Natural killer cell (primary cell): Measurements from ENCODE around the gene CEP72. TPM values are rescaled to one million over a fixed set of nuclear protein-coding genes. Genes with fewer than 3 reads are reported as not detected.

Experiments used
- ATAC-seq, 3 donors: fragments of 150-1000 bp in 2 of 3; fragments of 200-7000 bp in 1 of 3; cut with Tn5 transposase; 1 replicate in 1 of 3; 2 replicates in 2 of 3; pipeline ENCODE4 v1.10.0; 2021; ENCODE audit warnings: mild to moderate bottlenecking in 2 of 3, moderate library complexity in 2 of 3
- DNase-seq, 2 donors: peaks; one replicate each; pipeline versions ENCODE4 v3.0.0 to v3.0.0-alpha.2; 2013 to 2021; ENCODE audit warnings: mixed read lengths in 1 of 2
- H3K27ac ChIP-seq: one replicate; pipeline ENCODE4 v1.5.1; 2013; ENCODE audit warnings: mild to moderate bottlenecking, low read length
- H3K27me3 ChIP-seq: one replicate; pipeline ENCODE4 v1.6.1; 2013; ENCODE audit warnings: low read length; ENCODE audit not compliant: control insufficient read depth, insufficient read depth
- H3K36me3 ChIP-seq: one replicate; pipeline ENCODE4 v1.6.1; 2013; ENCODE audit warnings: low read length; ENCODE audit not compliant: control insufficient read depth, insufficient read depth
- H3K4me1 ChIP-seq: one replicate; pipeline ENCODE4 v1.6.1; 2013; ENCODE audit warnings: low read length; ENCODE audit not compliant: control insufficient read depth, insufficient read depth
- H3K4me3 ChIP-seq: one replicate; pipeline ENCODE4 v1.5.1; 2013; ENCODE audit warnings: low read length
- H3K9me3 ChIP-seq: one replicate; pipeline ENCODE4 v1.6.1; 2013; ENCODE audit warnings: low read length; ENCODE audit not compliant: control insufficient read depth, insufficient read depth
- H3K27ac Mint-ChIP-seq, 2 donors: one replicate each; pipeline ENCODE4 v1.8.0; 2022; ENCODE audit warnings: mild to moderate bottlenecking in 2 of 2, mixed read lengths in 2 of 2, moderate library complexity in 1 of 2
- H3K27me3 Mint-ChIP-seq, 2 donors: one replicate each; pipeline ENCODE4 v1.8.0; 2022; ENCODE audit warnings: low read depth in 2 of 2, mixed read lengths in 2 of 2
- H3K36me3 Mint-ChIP-seq: one replicate; pipeline ENCODE4 v1.8.0; 2022; ENCODE audit warnings: mixed read lengths
- H3K4me1 Mint-ChIP-seq, 2 donors: one replicate each; pipeline ENCODE4 v1.8.0; 2022; ENCODE audit warnings: mixed read lengths in 2 of 2
- H3K4me3 Mint-ChIP-seq: one replicate; pipeline ENCODE4 v1.8.0; 2022; ENCODE audit warnings: mild to moderate bottlenecking, moderate library complexity, mixed read lengths
- H3K9me3 Mint-ChIP-seq, 2 donors: one replicate each; pipeline ENCODE4 v1.8.0; 2022; ENCODE audit warnings: mixed read lengths in 2 of 2
- CTCF ChIP-seq: fragments of 200-600 bp; IDR thresholded peaks from one replicate; pipeline ENCODE4 v1.8.0; 2022; ENCODE audit warnings: antibody characterized with exemption
- WGBS: methylation state at CpG from one replicate; pipeline ENCODE4 v1.1.7; 2013; ENCODE audit warnings: missing lambda C conversion rate; ENCODE audit not compliant: insufficient coverage; 5-methylcytosine and 5-hydroxymethylcytosine counted together
- intact Hi-C: fragments of 100-400 bp; cut with micrococcal nuclease; formaldehyde crosslinking; loops from one replicate; pipeline ENCODE4 v1.14.2; 2022
- total RNA-seq, 4 donors: library from RNA; stranded (reverse); fragments of 120-200 nt in 1 of 4; gene quantifications; one replicate each; pipeline versions ENCODE4 v1.2.3 to v1.2.4, GENCODE V29; 2013 to 2022

Gene CEP72
- total RNA-seq, 3 donors from 2014 or later (not counting 1 experiment from before 2014, with no cell fraction given) = 12.2 to 15.1 (median 12.3) TPM

GRCh38 chr5:638501-639252 is 26.5 kb downstream of the CEP72 start:
- Histone ChIP-seq H3K27me3 (no peaks in the 10 kb centered on the region), H3K27ac (no peak overlapping the region), H3K4me1 (no peaks in the 10 kb centered on the region), H3K4me3 (no peak overlapping the region), H3K9me3 (no peaks in the 10 kb centered on the region), H3K36me3 (peaks cover 29% of the 10 kb centered on the region)
- TF ChIP-seq CTCF = no peak
- H3K36me3 Mint-ChIP-seq = no peaks in the 10 kb centered on the region
- H3K4me1 Mint-ChIP-seq = no peaks in the 10 kb centered on the region
- no peaks in the 10 kb centered on the region for H3K9me3 Mint-ChIP-seq
- WGBS = 95% methylated on average over 29 of the region's 29 CpGs
- no peak for DNase-seq
- H3K27me3 Mint-ChIP-seq = no peaks in the 10 kb centered on the region
- no peak overlapping the region for H3K27ac Mint-ChIP-seq
- no peak for ATAC-seq
- H3K4me3 Mint-ChIP-seq = no peak overlapping the region
- intact Hi-C loops = no loop called here

DNA sequence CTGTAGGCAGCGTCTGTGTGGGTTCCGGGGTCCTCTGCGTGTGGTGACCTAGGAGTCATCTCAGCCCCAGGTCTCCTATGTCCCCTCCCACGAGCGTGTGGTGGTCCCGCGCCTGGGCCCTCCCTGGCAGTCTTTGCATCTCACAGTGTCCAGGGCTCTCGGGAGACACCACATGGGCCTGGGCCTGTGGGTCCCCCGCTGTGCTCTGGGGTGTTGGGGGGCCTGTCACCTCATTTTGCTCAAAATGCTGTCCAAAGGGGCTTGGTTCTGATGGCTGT is 27.1 kb downstream of the CEP72 start:
- Mint-ChIP-seq H3K27ac (no peak overlapping the region), H3K4me3 (no peak overlapping the region), H3K36me3 (no peaks in the 10 kb centered on the region), H3K9me3 (no peaks in the 10 kb centered on the region), H3K4me1 (no peaks in the 10 kb centered on the region), H3K27me3 (no peaks in the 10 kb centered on the region)
- intact Hi-C loops = no loop called here
- no peaks in the 10 kb centered on the region for H3K4me1 ChIP-seq
- H3K27me3 ChIP-seq = no peaks in the 10 kb centered on the region
- no peaks in the 10 kb centered on the region for H3K9me3 ChIP-seq
- peaks cover 29% of the 10 kb centered on the region for H3K36me3 ChIP-seq
- ATAC-seq (no peak), DNase-seq (no peak)
- WGBS = 98% methylated on average over 9 of the region's 9 CpGs
- H3K4me3 ChIP-seq = no peak overlapping the region
- no peak overlapping the region for H3K27ac ChIP-seq
- TF ChIP-seq CTCF = no peak

DNA sequence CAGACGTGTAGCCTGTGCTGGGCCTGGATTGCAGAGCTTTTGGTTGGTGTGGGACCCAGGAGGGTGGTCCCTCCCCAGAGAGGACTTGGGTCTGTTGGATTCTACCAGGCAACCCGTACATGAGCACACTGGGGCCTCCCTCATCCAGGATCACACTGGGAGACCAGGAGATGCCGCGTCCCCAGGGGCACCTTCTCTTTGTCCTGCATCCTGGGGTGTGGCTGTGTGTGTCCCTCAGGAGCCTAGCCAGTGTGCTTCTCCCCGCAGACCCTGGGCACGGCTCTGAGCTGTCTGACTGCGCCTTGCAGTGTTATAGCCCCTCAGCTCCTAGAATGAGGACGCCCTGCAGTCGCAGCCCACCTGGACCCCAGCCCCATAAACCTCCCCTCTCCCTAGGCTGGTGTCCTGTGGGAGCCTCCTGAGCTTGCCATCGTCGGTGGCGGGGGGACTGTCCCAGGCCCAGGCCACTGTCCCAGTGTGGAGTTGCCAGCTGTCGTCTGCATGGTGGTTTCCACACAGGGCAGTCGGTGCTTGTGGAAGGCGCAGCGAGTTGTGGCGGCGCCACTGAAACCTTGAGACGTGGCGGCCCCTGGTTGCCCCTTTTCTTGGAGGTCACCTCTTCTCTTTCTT is 27.6 kb downstream of the CEP72 start:
- intact Hi-C loops = no loop called here
- H3K36me3 Mint-ChIP-seq = no peaks in the 10 kb centered on the region
- peaks cover 29% of the 10 kb centered on the region for H3K36me3 ChIP-seq
- H3K27me3 ChIP-seq = no peaks in the 10 kb centered on the region
- no peak overlapping the region for H3K4me3 Mint-ChIP-seq
- H3K4me1 ChIP-seq = no peaks in the 10 kb centered on the region
- H3K4me3 ChIP-seq = no peak overlapping the region
- ATAC-seq (no peak), DNase-seq (no peak)
- H3K27ac ChIP-seq = no peak overlapping the region
- H3K4me1 Mint-ChIP-seq = no peaks in the 10 kb centered on the region
- no peak overlapping the region for H3K27ac Mint-ChIP-seq
- 94% methylated on average over 20 of the region's 20 CpGs for WGBS
- H3K9me3 Mint-ChIP-seq = no peaks in the 10 kb centered on the region
- H3K27me3 Mint-ChIP-seq = no peaks in the 10 kb centered on the region
- TF ChIP-seq CTCF = no peak
- no peaks in the 10 kb centered on the region for H3K9me3 ChIP-seq
